SK-N-SH (cell line): Measurements from ENCODE around the gene TPD52L2. TPM values are rescaled to one million over a fixed set of nuclear protein-coding genes. Genes with fewer than 3 reads are reported as not detected.
"Not testable (repeated sequence)": the region's sequence is repeated elsewhere in the genome, so short reads cannot be mapped to it uniquely, and the experiment has no call there.

Experiments used
- CTCF ChIA-PET: fragments of 300-600, 350-600 bp; formaldehyde crosslinking; extraction: SDS; loops from one replicate; lab custom pipeline; 2021; lab: Yijun Ruan, JAX
- POLR2A ChIA-PET: fragments of 350-600 bp; sonication (Branson Sonifier 250); formaldehyde crosslinking; extraction: SDS; loops from one replicate; lab custom pipeline; 2020; ENCODE audit warnings: antibody characterized with exemption, inconsistent platforms; lab: Yijun Ruan, JAX
- DNase-seq: peaks from one replicate; pipeline ENCODE4 v3.0.0; 2012
- H2AFZ ChIP-seq: fragments of 200-600 bp; sonication (generic); 2 replicates; pipeline ENCODE4 v1.8.1; 2016; ENCODE audit warnings: antibody characterized with exemption, mild to moderate bottlenecking, low read depth
- H3F3A ChIP-seq: fragments of 200-600 bp; sonication (generic); replicated peaks from 2 replicates; pipeline ENCODE3; 2016; ENCODE audit warnings: antibody characterized with exemption, mild to moderate bottlenecking; ENCODE audit not compliant: insufficient read depth
- H3K27ac ChIP-seq, 2 experiments: fragments of 200-500 bp in 1 of 2; fragments of 200-600 bp in 1 of 2; sonication (Bioruptor generic) in 1 of 2; sonication (generic), shearing (Covaris generic) in 1 of 2; 2 replicates each; pipeline versions ENCODE4 v1.5.1 to v1.6.1; 2014 to 2016; ENCODE audit warnings: low read depth in 2 of 2, inconsistent platforms in 1 of 2, low read length in 1 of 2, mild to moderate bottlenecking in 1 of 2, mixed read lengths in 1 of 2
- H3K27me3 ChIP-seq: fragments of 200-600 bp; sonication (generic), shearing (Covaris generic); 2 replicates; pipeline ENCODE4 v1.6.1; 2016; ENCODE audit warnings: mixed run types; ENCODE audit not compliant: insufficient read depth
- H3K36me3 ChIP-seq, 2 experiments: fragments of 200-500 bp in 1 of 2; fragments of 200-600 bp in 1 of 2; sonication (Bioruptor generic) in 1 of 2; sonication (generic) in 1 of 2; replicated peaks in 1 of 2; 2 replicates each; pipeline versions ENCODE3 to v1.5.1; 2014 to 2016; ENCODE audit warnings: low read length in 1 of 2, mild to moderate bottlenecking in 1 of 2; ENCODE audit not compliant: insufficient read depth in 2 of 2, control insufficient read depth in 1 of 2
- H3K4me1 ChIP-seq, 2 experiments: fragments of 200-500 bp in 1 of 2; fragments of 200-600 bp in 1 of 2; sonication (Bioruptor generic) in 1 of 2; sonication (generic), shearing (Covaris generic) in 1 of 2; 2 replicates each; pipeline versions ENCODE4 v1.5.1 to v1.6.1; 2014 to 2016; ENCODE audit warnings: low read depth in 1 of 2, low read length in 1 of 2, mixed run types in 1 of 2; ENCODE audit not compliant: insufficient read depth in 2 of 2, control insufficient read depth in 1 of 2
- H3K4me2 ChIP-seq: fragments of 200-600 bp; sonication (generic), shearing (Covaris generic); 2 replicates; pipeline ENCODE4 v1.6.1; 2017; ENCODE audit warnings: mixed run types
- H3K4me3 ChIP-seq, 2 experiments: fragments of 200-500 bp in 1 of 2; fragments of 200-600 bp in 1 of 2; sonication (Bioruptor generic) in 1 of 2; sonication (generic), shearing (Covaris generic) in 1 of 2; 2 replicates each; pipeline versions ENCODE4 v1.5.1 to v1.8.1; 2014 to 2016; ENCODE audit warnings: low read depth in 2 of 2, inconsistent platforms in 1 of 2, low read length in 1 of 2, mild to moderate bottlenecking in 1 of 2, mixed read lengths in 1 of 2, moderate library complexity in 1 of 2
- H3K79me2 ChIP-seq: fragments of 200-600 bp; sonication (generic); 2 replicates; pipeline ENCODE4 v1.8.1; 2017; ENCODE audit warnings: mild to moderate bottlenecking; ENCODE audit not compliant: insufficient read depth
- H3K9ac ChIP-seq: fragments of 200-600 bp; sonication (generic); 2 replicates; pipeline ENCODE4 v1.6.1; 2017; ENCODE audit warnings: mixed run types
- H3K9me2 ChIP-seq: fragments of 200-600 bp; sonication (generic); 2 replicates; pipeline ENCODE4 v1.6.1; 2017; ENCODE audit warnings: mixed run types
- H3K9me3 ChIP-seq: fragments of 200-600 bp; sonication (generic); 2 replicates; pipeline ENCODE4 v1.6.1; 2017; ENCODE audit warnings: mixed run types, mild to moderate bottlenecking, moderate library complexity
- H4K20me1 ChIP-seq: fragments of 200-600 bp; sonication (generic); 2 replicates; pipeline ENCODE4 v1.6.1; 2017; ENCODE audit warnings: mild to moderate bottlenecking, mixed run types; ENCODE audit not compliant: insufficient read depth
- EP300 ChIP-seq, 2 experiments: IDR thresholded peaks; 2 replicates each; pipeline versions ENCODE4 v1.4.0 to v1.6.1; 2012; ENCODE audit warnings: borderline replicate concordance in 1 of 2, low read depth in 1 of 2, low read length in 1 of 2
- EZH2phosphoT487 ChIP-seq: fragments of 200-600 bp; sonication (generic); IDR thresholded peaks from 2 replicates; pipeline ENCODE4 v1.6.1; 2017; ENCODE audit warnings: low read depth, mixed run types, mild to moderate bottlenecking, antibody characterized with exemption, moderate library complexity, borderline replicate concordance
- FOSL2 ChIP-seq: IDR thresholded peaks from 2 replicates; pipeline ENCODE4 v1.4.0; 2012; ENCODE audit warnings: low read depth, mild to moderate bottlenecking, moderate library complexity, borderline replicate concordance
- FOXJ3 ChIP-seq: sonication (generic); formaldehyde crosslinking; IDR thresholded peaks from 2 replicates; pipeline ENCODE4 v1.5.1; 2020; ENCODE audit warnings: mild to moderate bottlenecking, missing genetic modification reagents
- GATA2 ChIP-seq: sonication (generic); formaldehyde crosslinking; IDR thresholded peaks from 2 replicates; pipeline ENCODE4 v1.5.0; 2020; ENCODE audit warnings: mild to moderate bottlenecking, missing genetic modification reagents
- MEF2A ChIP-seq: IDR thresholded peaks from 2 replicates; pipeline ENCODE4 v1.4.0; 2012; ENCODE audit warnings: low read depth, borderline replicate concordance
- MXI1 ChIP-seq: IDR thresholded peaks from 2 replicates; pipeline ENCODE4 v1.6.1; 2012; ENCODE audit warnings: mild to moderate bottlenecking, low read depth, low read length, improper control_type of control experiment
- NFIC ChIP-seq: IDR thresholded peaks from 2 replicates; pipeline ENCODE4 v1.4.0; 2012; ENCODE audit warnings: borderline replicate concordance
- NRF1 ChIP-seq: IDR thresholded peaks from 2 replicates; pipeline ENCODE4 v1.6.1; 2012; ENCODE audit warnings: low read depth, mild to moderate bottlenecking, low read length
- PBX3 ChIP-seq: IDR thresholded peaks from 2 replicates; pipeline ENCODE4; 2012
- POLR2AphosphoS5 ChIP-seq: IDR thresholded peaks from 2 replicates; pipeline ENCODE4 v1.6.1; 2012; ENCODE audit warnings: low read depth, low read length
- REST ChIP-seq: IDR thresholded peaks from 2 replicates; pipeline ENCODE4 v1.6.1; 2012; ENCODE audit warnings: mild to moderate bottlenecking, low read depth, low read length, moderate library complexity
- RFX5 ChIP-seq: IDR thresholded peaks from 2 replicates; pipeline ENCODE4 v1.6.1; 2012; ENCODE audit warnings: mild to moderate bottlenecking, improper control_type of control experiment, low read length
- SMC3 ChIP-seq: IDR thresholded peaks from 2 replicates; pipeline ENCODE4 v1.6.1; 2012; ENCODE audit warnings: low read depth, low read length, improper control_type of control experiment
- TAF1 ChIP-seq: IDR thresholded peaks from 2 replicates; pipeline ENCODE4 v1.6.1; 2012; ENCODE audit warnings: low read depth, mild to moderate bottlenecking, low read length, moderate library complexity, borderline replicate concordance
- TEAD4 ChIP-seq: IDR thresholded peaks from 2 replicates; pipeline ENCODE4 v1.4.0; 2012; ENCODE audit warnings: mild to moderate bottlenecking, borderline replicate concordance; ENCODE audit not compliant: insufficient read depth
- USF1 ChIP-seq: IDR thresholded peaks from 2 replicates; pipeline ENCODE4 v1.4.0; 2012; ENCODE audit warnings: low read depth, borderline replicate concordance
- USF2 ChIP-seq: fragments of 150-350 bp; IDR thresholded peaks from 2 replicates; pipeline ENCODE4 v1.6.1; 2017; ENCODE audit warnings: antibody characterized with exemption, low read length, low read depth, borderline replicate concordance
- WGBS: methylation state at CpG from one replicate; pipeline ENCODE4 v1.1.6; 2017; ENCODE audit warnings: low lambda C conversion rate; 5-methylcytosine and 5-hydroxymethylcytosine counted together
- polyA plus RNA-seq, 3 experiments: library from polyadenylated mRNA; depleted of rRNA; stranded (reverse); fragments of >200 nt; gene quantifications; 2 replicates each; pipeline ENCODE4 v1.2.3, GENCODE V29; 2012
- TF ChIP-seq, protein P1 (sequence below): IDR thresholded peaks from 2 replicates; pipeline ENCODE4 v1.4.0; 2012; ENCODE audit warnings: low read depth, borderline replicate concordance

TPD52L2 gene
- polyA plus RNA-seq, 1 of the 3 experiments (the other 2 are of a cell fraction): 137 TPM

DNA sequence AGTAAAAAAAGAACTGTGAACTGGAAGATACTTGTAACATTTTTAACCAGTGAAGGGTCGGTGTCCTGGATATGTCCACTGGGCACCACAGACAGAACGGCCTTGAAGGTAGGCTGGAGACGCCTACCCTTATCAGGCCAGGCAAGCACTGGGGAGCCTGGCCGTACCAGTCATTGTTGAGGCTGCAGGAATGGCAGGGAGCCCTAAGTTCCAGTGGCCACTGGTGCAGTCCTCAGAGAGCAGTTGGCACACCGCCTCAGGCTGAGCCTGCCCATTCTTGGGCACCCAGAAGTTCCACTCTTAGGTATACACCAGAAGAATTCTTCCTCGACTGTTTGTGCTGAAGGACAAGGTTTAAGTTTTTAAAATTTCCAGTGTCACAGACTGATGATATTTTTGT, 50.4 kb downstream of the TPD52L2 start:
- Histone ChIP-seq H3K9me3 (no peaks in the 10 kb centered on the region), H3K4me1 (peaks cover 0 to 4% of the 10 kb centered on the region in 2 experiments; a peak in 1 of 4 replicates), H4K20me1 (peaks cover 49% of the 10 kb centered on the region), H3K4me2 (no peak overlapping the region), H2AFZ (no peak overlapping the region), H3K9ac (no peak overlapping the region), H3K4me3 (no peak overlapping the region), H3K36me3 (peaks cover 0 to 7% of the 10 kb centered on the region in 2 experiments), H3F3A (no peaks in the 10 kb centered on the region), H3K27ac (no peak overlapping the region), H3K27me3 (no peaks in the 10 kb centered on the region)
- CTCF ChIA-PET: interaction anchor here (0.6 to 1.3 kb wide), 2 partner anchors 59 to 140 kb away, joined by 3 to 6 read pairs; no protein-coding TSS in a partner anchor
- WGBS: 99% methylated on average over 5 of the region's 6 CpGs
- no peak for DNase-seq
- TF ChIP-seq SMC3: no peak
- no peak for TF ChIP-seq USF1
- TF ChIP-seq TEAD4: no peak
- TF ChIP-seq NFIC: no peak
- TF ChIP-seq, protein P1, sequence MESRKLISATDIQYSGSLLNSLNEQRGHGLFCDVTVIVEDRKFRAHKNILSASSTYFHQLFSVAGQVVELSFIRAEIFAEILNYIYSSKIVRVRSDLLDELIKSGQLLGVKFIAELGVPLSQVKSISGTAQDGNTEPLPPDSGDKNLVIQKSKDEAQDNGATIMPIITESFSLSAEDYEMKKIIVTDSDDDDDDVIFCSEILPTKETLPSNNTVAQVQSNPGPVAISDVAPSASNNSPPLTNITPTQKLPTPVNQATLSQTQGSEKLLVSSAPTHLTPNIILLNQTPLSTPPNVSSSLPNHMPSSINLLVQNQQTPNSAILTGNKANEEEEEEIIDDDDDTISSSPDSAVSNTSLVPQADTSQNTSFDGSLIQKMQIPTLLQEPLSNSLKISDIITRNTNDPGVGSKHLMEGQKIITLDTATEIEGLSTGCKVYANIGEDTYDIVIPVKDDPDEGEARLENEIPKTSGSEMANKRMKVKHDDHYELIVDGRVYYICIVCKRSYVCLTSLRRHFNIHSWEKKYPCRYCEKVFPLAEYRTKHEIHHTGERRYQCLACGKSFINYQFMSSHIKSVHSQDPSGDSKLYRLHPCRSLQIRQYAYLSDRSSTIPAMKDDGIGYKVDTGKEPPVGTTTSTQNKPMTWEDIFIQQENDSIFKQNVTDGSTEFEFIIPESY: no peak
- no peak for TF ChIP-seq FOXJ3 (CRISPR knock-in tag)
- TF ChIP-seq RFX5: no peak
- no peak for TF ChIP-seq FOSL2
- TF ChIP-seq EP300 (IDR thresholded peaks at IDR 0.05; ENCODE audit: borderline replicate concordance in 1 of 2, low read depth in 1 of 2, low read length in 1 of 2): no peak
- no peak for TF ChIP-seq GATA2
- TF ChIP-seq POLR2AphosphoS5: no peak
- no peak for TF ChIP-seq NRF1
- TF ChIP-seq REST: no peak
- no peak for TF ChIP-seq MEF2A
- TF ChIP-seq PBX3: no peak
- no peak for TF ChIP-seq EZH2phosphoT487
- no peak for TF ChIP-seq TAF1
- no peak for TF ChIP-seq MXI1
- TF ChIP-seq USF2: no peak
- TF ChIP-seq, all 33 proteins: peak for 0
- Histone ChIP-seq H3K79me2 (peaks cover 87% of the 10 kb centered on the region), H3K9me2 (no peaks in the 10 kb centered on the region)
- POLR2A ChIA-PET: no interaction called here

- POLR2A ChIA-PET, H3K9ac ChIP-seq, H3K36me3 ChIP-seq, H3K27ac ChIP-seq, H3K27me3 ChIP-seq, H3K9me3 ChIP-seq, H3K9me2 ChIP-seq, H3K4me2 ChIP-seq, H2AFZ ChIP-seq, DNase-seq, H3K4me3 ChIP-seq, H3K4me1 ChIP-seq, H3F3A ChIP-seq: not testable (repeated sequence)
- CTCF ChIA-PET: interaction anchor here (0.6 kb wide), 1 partner anchor 58 kb away, joined by 3 read pairs; no protein-coding TSS in a partner anchor
- Histone ChIP-seq H4K20me1 (peaks cover 39% of the 10 kb centered on the region), H3K79me2 (peaks cover 87% of the 10 kb centered on the region)
- WGBS: 99% methylated on average over 8 of the region's 8 CpGs
Observed at GRCh38 chr20:63916371-63916939, 51.4 kb downstream of the TPD52L2 start.
